Activated T-cell treated with anti-CD3 and anti-CD28 coated beads, Interleukin-2, amount 50 U/mL, for 24 hours (primary cell): ENCODE measurements around the gene TPSAB1.
"Not testable (repeated sequence)": the region's sequence is repeated elsewhere in the genome, so short reads cannot be mapped to it uniquely, and the experiment has no call there.

Source experiments
- DNase-seq: peaks from one replicate; pipeline ENCODE4 v3.0.0-alpha.2; 2020
- H3K27ac Mint-ChIP-seq: 2 replicates; pipeline ENCODE4 v1.8.0; 2020; ENCODE audit warnings: mild to moderate bottlenecking, mixed read lengths
- H3K27me3 Mint-ChIP-seq: 2 replicates; pipeline ENCODE4 v1.8.0; 2020; ENCODE audit warnings: mixed read lengths
- H3K36me3 Mint-ChIP-seq: 2 replicates; pipeline ENCODE4 v1.8.0; 2020; ENCODE audit warnings: low read depth, mixed read lengths
- H3K4me1 Mint-ChIP-seq: 2 replicates; pipeline ENCODE4 v1.8.0; 2020; ENCODE audit warnings: low read depth, mixed read lengths
- H3K4me3 Mint-ChIP-seq: 2 replicates; pipeline ENCODE4 v1.8.0; 2020; ENCODE audit warnings: mild to moderate bottlenecking, moderate library complexity, mixed read lengths
- H3K9me3 Mint-ChIP-seq: 2 replicates; pipeline ENCODE4 v1.8.0; 2020; ENCODE audit warnings: mixed read lengths

Gene TPSAB1

GRCh38 chr16:1258906-1259759 is 18.6 kb downstream of the TPSAB1 start:
- Mint-ChIP-seq H3K9me3 (peaks cover under 1% of the 10 kb centered on the region), H3K36me3 (no peaks in the 10 kb centered on the region), H3K4me3 (no peak overlapping the region), H3K27ac (no peak overlapping the region), H3K4me1 (peaks cover 5% of the 10 kb centered on the region), H3K27me3 (peaks cover 35% of the 10 kb centered on the region)
- no peak for DNase-seq

- Mint-ChIP-seq H3K9me3 (peaks cover 4% of the 10 kb centered on the region), H3K36me3 (no peaks in the 10 kb centered on the region), H3K27me3 (peaks cover 35% of the 10 kb centered on the region), H3K4me3 (no peak overlapping the region), H3K4me1 (peaks cover 5% of the 10 kb centered on the region), H3K27ac (no peak overlapping the region)
- DNase-seq = no peak
Observed at GRCh38 chr16:1259760-1260068, 19.2 kb downstream of the TPSAB1 start.

GRCh38 chr16:1260101-1260680 is 19.7 kb downstream of the TPSAB1 start:
- Mint-ChIP-seq H3K27me3 (peaks cover 35% of the 10 kb centered on the region), H3K4me3 (no peak overlapping the region), H3K27ac (no peak overlapping the region), H3K4me1 (peaks cover 5% of the 10 kb centered on the region), H3K9me3 (peaks cover 4% of the 10 kb centered on the region), H3K36me3 (no peaks in the 10 kb centered on the region)
- no peak for DNase-seq

- Mint-ChIP-seq H3K36me3 (no peaks in the 10 kb centered on the region), H3K27me3 (peaks cover 35% of the 10 kb centered on the region), H3K4me3 (no peak overlapping the region), H3K27ac (no peak overlapping the region), H3K4me1 (peaks cover 5% of the 10 kb centered on the region), H3K9me3 (peaks cover 4% of the 10 kb centered on the region)
- no peak for DNase-seq
Observed at GRCh38 chr16:1261131-1261892, 20.8 kb downstream of the TPSAB1 start.

GRCh38 chr16:1262210-1262845 is 21.8 kb downstream of the TPSAB1 start:
- no peak for DNase-seq
- Mint-ChIP-seq H3K27me3 (peaks cover 31% of the 10 kb centered on the region), H3K4me1 (peaks cover 5% of the 10 kb centered on the region), H3K9me3 (peaks cover 4% of the 10 kb centered on the region), H3K36me3 (no peaks in the 10 kb centered on the region), H3K27ac (no peak overlapping the region), H3K4me3 (no peak overlapping the region)

- Mint-ChIP-seq H3K4me3 (no peak overlapping the region), H3K9me3 (peaks cover 4% of the 10 kb centered on the region), H3K36me3 (no peaks in the 10 kb centered on the region), H3K27me3 (peaks cover 31% of the 10 kb centered on the region), H3K4me1 (peaks cover 5% of the 10 kb centered on the region), H3K27ac (no peak overlapping the region)
- DNase-seq = no peak
Observed at GRCh38 chr16:1262846-1263221, 22.3 kb downstream of the TPSAB1 start.

- Mint-ChIP-seq H3K27me3 (peaks cover 30% of the 10 kb centered on the region), H3K36me3 (no peaks in the 10 kb centered on the region), H3K27ac (no peak overlapping the region), H3K4me3 (no peak overlapping the region), H3K4me1 (peaks cover 5% of the 10 kb centered on the region), H3K9me3 (peaks cover 4% of the 10 kb centered on the region)
- DNase-seq = no peak
Observed at GRCh38 chr16:1263591-1264344, 23.3 kb downstream of the TPSAB1 start.

- peaks cover 4% of the 10 kb centered on the region for H3K9me3 Mint-ChIP-seq
- H3K4me1 Mint-ChIP-seq = no peaks in the 10 kb centered on the region
- DNase-seq = no peak
- peaks cover 25% of the 10 kb centered on the region for H3K27me3 Mint-ChIP-seq
- H3K27ac Mint-ChIP-seq = no peak overlapping the region
- no peaks in the 10 kb centered on the region for H3K36me3 Mint-ChIP-seq
- H3K4me3 Mint-ChIP-seq = no peak overlapping the region
Observed at GRCh38 chr16:1264345-1265089, 24.0 kb downstream of the TPSAB1 start.

GRCh38 chr16:1265090-1265630 is 24.7 kb downstream of the TPSAB1 start:
- Mint-ChIP-seq H3K27ac (no peak overlapping the region), H3K4me1 (no peaks in the 10 kb centered on the region), H3K4me3 (no peak overlapping the region), H3K36me3 (no peaks in the 10 kb centered on the region), H3K9me3 (peaks cover 4% of the 10 kb centered on the region), H3K27me3 (peaks cover 19% of the 10 kb centered on the region)
- DNase-seq = no peak

GRCh38 chr16:1265826-1266225 is 25.3 kb downstream of the TPSAB1 start:
- Mint-ChIP-seq H3K27ac (no peak overlapping the region), H3K36me3 (no peaks in the 10 kb centered on the region), H3K4me1 (no peaks in the 10 kb centered on the region), H3K9me3 (peaks cover 4% of the 10 kb centered on the region), H3K27me3 (peaks cover 14% of the 10 kb centered on the region), H3K4me3 (no peak overlapping the region)
- no peak for DNase-seq

GRCh38 chr16:1269418-1269817 is 28.9 kb downstream of the TPSAB1 start:
- H3K9me3 Mint-ChIP-seq, DNase-seq, H3K36me3 Mint-ChIP-seq, H3K4me3 Mint-ChIP-seq, H3K4me1 Mint-ChIP-seq, H3K27ac Mint-ChIP-seq: not testable (repeated sequence)
- H3K27me3 Mint-ChIP-seq = peaks cover 14% of the 10 kb centered on the region

GRCh38 chr16:1271380-1271723 is 30.8 kb downstream of the TPSAB1 start:
- Mint-ChIP-seq H3K27ac (no peak overlapping the region), H3K4me1 (peaks cover 3% of the 10 kb centered on the region), H3K36me3 (no peaks in the 10 kb centered on the region), H3K4me3 (no peak overlapping the region), H3K27me3 (peaks cover 27% of the 10 kb centered on the region), H3K9me3 (no peaks in the 10 kb centered on the region)
- no peak for DNase-seq

GRCh38 chr16:1271724-1272413 is 31.4 kb downstream of the TPSAB1 start:
- H3K36me3 Mint-ChIP-seq, DNase-seq, H3K9me3 Mint-ChIP-seq, H3K4me1 Mint-ChIP-seq, H3K27ac Mint-ChIP-seq, H3K4me3 Mint-ChIP-seq: not testable (repeated sequence)
- H3K27me3 Mint-ChIP-seq = peaks cover 27% of the 10 kb centered on the region
